GM12891 (cell line): ENCODE measurements around the gene MUC13.

Source experiments
- POLR2A ChIP-seq: IDR thresholded peaks from 2 replicates; pipeline ENCODE4 v1.6.1; 2011; ENCODE audit warnings: low read depth, low read length, control low read depth
- POLR2AphosphoS5 ChIP-seq: IDR thresholded peaks from 2 replicates; pipeline ENCODE4 v1.6.1; 2011; ENCODE audit warnings: low read depth, low read length, control low read depth
- TAF1 ChIP-seq: IDR thresholded peaks from 2 replicates; pipeline ENCODE4 v1.6.1; 2011; ENCODE audit warnings: low read depth, low read length, control low read depth

DNA sequence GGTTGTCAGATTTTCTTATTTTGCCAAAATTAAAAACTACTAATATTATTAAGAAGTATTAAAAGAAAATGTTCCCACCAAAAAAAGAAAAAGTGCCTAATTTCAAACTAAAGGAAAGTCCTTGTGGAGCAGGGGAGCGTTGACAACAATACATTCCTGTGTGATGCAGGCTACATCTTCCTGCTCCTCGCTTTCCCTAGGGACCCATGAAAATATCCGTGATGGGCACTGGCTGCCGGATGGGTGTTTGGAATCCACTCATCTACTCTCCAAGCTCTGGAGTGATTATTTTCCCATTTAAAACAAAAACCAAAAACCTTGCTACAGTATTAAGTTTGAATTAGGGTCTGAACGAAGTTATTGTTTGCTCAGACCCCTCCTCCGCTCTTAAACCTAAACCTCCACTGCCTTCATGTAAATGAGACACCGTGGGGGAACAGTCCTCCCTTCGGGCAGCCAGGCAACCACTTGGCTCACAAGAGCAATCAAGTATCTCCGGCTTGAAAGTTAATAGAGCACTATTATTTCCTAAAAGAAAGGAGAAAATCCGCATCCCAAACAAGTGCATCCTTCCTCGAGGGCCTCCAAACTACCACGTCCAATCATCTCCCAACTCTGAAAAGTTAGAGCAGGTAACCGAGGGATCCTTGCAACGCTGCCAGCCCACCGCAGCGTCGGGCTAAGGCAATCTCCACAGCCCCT, 48.9 kb downstream of the MUC13 start:
- TF ChIP-seq TAF1 (no peak), POLR2A (no peak), POLR2AphosphoS5 (no peak)
